HG03095 (cell line): ENCODE results near the gene GOLM1.
"Not testable (repeated sequence)": the region's sequence is repeated elsewhere in the genome, so short reads cannot be mapped to it uniquely, and the experiment has no call there.

Experiments used
- ATAC-seq: cut with Tn5 transposase; IDR thresholded peaks from one replicate; pipeline ENCODE4 v1.9.1; 2021; ENCODE audit warnings: moderate library complexity; ENCODE audit not compliant: unreplicated experiment

GOLM1 gene

DNA sequence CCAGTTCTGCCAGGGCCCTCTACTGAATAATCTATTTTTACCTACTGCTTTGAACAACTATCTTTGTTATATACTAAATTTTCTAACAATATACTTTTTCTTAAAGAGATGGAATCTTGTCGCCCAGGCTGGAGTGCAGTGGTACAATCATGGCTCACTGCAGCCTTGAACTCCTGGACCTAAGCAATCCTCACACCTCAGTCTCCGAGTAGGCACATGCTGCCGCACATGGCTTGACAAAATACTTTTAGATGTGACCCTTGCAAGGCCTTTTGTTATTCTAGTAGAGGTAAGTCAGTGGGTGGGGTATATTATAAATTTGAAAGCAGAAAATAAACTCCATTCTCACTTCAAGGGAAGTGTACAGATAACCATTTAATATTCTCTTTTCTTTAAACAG, 7.9 kb downstream of the GOLM1 start:
- ATAC-seq = no peak

DNA sequence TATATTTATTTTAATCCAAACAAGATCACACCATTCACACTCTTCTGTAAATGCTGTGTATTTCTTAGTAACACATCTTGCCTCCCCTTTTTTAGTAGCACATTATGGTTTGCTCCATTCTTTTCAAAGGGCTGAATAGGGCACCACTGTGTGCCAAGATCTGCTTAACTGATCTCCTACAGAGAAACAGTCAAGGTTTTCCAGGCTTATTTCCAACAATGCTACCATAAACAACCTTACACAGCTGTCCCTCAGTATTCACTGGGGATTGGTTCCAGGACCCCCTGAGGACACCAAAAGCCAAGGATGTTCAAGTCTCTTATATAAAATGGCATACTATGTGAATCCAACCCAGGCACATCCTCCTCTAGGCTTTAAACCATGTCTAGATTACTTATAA, 16.5 kb downstream of the GOLM1 start:
- ATAC-seq = no peak

DNA sequence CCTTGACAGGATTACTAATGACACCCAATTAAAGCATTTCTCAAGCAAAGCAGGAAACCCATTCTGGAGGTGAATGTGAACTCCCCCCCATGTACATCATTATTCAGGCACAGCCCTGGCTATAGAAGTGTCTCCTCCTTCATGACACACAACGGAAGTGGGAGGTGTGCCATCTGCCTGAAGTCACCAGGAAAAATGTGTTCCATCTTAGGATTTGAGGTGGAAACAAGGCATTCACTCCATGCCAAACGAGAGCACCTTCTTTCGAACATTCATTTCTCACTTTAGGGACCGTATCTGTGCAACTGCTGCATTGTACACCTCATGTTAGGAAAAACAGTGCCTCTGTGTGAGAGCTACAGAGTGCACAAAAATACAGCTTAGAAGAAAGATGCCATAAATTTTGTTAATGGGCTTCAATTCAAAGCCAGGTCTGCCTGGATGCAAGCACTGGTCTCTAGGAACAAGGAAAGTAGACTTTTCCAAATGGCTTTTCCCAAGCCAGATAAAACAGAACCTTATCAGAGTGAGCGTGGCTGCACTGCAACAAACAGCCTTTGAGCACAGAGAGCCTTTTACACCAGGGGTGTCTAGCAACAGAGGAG, 19.4 kb downstream of the GOLM1 start:
- ATAC-seq = no peak

DNA sequence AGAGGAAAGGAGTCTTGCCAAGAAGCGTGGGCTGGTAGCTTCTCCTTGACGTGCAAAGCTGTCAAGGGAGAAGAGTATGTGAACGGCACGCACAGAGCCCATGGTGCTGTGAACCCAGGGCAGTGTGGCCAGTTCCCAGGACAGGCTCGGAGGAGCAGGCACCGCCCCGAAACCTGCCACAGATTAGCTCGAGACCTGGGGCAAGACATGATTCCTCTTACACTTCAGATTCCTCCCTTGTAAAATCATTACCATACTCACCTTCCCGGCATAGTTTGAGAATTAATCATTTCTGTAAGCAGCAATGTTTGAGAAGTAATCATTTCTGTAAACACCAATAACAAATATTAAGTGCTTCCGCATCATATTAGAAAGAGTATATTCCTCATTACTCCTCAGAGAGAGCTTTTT, 19.9 kb downstream of the GOLM1 start:
- ATAC-seq = no peak

DNA sequence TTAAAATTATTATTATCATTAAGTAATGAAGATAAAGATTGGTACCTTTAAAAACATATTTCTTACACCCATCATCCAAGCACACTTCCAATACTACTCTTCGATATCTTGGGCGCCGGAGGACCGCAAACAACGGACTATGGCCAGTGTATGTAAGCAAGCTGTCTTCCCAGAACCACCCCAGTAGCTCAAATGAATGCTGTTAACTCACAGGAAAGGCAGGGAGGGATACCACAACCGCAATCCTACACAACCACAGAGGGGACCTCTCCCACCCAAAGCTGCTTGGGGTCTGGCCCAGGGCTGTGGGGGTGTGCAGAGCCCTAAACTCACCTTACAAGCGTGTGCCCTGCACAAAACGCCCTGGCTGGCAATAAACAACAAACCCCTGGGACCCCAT, 20.6 kb downstream of the GOLM1 start:
- ATAC-seq = no peak

DNA sequence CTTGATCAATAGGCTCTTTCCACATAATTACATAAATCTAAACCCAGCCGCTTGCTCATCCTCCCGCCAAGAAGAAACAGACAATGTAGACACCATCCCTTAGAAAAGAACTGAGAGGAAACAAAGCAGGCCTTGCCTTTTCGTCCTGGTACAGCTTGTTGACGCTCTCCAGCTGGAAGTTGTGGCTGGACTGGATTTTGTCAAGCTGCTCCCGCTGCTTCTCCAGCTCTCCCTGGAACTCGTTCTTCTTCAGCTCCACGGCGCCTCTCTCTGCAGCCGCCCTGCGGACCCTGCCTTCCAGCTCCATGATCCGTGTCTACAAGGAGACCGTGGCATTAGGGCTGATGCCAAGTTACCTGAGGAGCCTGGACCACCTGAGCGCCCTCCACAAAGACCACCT, 22.1 kb downstream of the GOLM1 start:
- no peak for ATAC-seq

DNA sequence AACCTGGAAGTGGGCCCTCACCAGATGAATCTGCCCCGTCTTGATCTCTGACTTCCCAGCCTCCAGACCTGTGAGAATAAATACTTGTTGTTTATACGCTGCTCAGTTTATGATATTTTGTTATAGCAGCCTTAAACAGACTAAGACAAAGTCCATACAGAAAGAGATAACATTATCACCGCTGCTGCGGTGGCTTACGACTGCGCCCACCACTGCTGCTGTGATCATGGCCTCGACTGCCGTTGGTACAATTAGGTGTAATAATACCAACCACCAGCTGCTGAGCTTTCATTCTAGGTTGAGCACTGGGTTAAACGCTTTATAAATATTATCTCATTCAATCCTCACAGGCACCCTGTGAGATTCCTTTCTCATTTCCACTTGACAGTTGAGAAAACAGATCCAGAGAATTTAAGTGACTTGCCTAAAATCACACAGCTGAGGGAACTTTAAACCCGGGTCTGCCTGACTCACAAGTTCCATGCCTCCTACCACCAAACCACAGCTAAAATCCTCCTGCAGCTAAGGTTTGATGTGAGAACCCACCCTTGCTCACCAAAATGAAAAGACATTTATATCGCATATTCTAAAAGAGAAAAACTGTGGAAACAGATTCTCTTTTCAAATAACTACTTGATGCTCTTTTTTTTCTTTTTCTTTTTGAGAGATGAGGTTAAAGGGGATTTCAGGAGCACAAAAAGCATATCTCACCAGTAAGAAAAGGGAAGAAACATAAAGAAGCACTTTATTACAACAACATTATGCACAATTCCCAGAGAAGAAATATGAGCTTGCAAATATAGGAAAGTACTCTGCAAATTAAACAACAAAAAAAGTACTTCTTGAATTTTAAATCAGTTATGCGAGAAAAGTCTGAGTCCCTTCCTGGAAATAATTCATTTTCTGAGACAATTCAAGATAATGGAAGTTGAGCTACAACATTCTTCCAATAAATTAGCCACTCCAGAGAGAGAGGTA, 23.9 kb downstream of the GOLM1 start:
- ATAC-seq = no peak

DNA sequence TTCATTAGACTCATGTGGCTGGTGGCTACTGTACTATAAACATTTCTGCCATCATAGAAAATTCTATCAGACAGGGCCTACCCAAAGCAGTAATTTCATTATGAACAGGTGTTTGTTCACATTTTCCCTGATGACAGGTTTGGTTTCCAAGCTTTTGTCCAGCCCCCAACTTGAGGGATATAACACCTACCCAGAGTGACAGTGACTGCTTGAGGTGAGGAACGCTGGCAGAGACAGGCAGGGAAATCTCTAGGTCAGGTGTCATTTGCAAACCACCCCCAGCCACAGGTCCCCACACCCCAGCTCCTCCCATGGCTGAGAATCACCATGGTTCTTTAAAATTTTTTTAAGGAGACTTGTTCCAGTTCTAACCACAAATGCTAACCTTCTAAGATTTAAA, 25.5 kb downstream of the GOLM1 start:
- no peak for ATAC-seq

DNA sequence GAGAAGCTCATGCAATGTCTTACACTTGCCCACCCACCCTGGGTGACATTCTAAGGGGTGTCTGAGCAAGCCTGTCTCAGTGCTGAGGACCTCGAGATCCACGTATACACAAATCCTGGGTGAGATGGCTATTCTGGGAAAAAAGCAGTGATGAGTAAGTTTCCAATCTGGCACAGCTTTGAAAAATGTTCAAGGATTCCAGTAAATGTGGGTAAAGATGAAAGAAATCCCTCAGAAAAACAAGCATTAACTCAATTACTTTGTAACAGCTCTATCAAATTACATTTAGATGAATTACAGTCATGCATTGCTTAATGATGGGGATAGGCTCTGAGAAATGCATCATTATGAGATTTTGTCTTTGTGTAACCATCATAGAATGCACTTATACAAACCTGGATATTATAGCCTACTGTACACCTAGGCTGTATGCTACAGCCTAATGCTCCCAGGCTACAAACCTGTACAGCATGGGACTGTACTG, 26.9 kb downstream of the GOLM1 start:
- no peak for ATAC-seq

DNA sequence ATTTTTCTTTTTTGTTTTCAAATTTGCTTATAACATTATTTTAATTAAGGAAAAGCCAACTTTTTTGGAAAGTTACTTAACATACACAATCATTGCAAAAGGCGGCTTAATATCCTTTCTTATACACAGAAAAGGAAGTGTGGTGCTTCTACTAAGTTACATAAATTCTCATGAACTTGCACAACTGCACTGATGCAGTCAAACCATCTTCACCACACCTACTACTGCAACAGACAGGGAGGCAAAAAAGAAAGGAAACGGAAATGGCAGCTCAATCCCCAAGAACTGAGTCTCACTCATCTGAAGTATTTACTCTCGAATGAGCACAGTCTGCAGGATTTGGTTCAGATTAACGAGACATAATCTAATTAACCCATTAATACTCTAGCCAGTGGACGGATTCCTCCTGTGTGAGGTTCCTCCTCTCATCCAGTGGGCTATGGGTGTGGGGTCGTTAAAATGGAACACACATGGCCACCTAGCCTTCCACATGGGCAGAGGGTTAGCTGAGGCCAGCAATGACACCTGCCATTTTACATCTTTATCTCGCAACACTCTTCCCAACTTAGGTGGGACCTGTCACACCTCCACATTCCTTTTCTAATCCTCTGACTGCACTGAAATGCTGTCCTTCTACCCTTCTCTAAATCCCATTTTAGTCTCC, 30.0 kb downstream of the GOLM1 start:
- no peak for ATAC-seq

DNA sequence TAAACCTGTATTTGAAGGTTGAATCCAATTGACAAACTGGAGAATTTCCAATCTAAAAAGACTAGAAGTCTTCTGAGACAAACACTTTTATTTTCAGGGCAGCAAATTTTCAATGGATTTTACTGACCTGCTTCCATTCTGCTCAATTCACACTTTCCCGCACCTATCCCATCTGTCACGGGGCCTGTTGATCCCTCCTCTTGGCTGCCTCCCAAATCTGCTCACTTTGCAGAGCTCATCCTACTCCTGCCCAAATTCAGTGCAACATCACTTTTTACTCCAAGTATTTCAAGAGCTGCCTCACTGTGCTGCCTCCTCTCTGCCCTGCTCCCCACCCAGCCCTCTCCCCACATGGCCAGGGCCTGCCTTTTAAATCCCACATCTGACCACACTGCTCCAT, 35.1 kb downstream of the GOLM1 start:
- ATAC-seq = no peak

DNA sequence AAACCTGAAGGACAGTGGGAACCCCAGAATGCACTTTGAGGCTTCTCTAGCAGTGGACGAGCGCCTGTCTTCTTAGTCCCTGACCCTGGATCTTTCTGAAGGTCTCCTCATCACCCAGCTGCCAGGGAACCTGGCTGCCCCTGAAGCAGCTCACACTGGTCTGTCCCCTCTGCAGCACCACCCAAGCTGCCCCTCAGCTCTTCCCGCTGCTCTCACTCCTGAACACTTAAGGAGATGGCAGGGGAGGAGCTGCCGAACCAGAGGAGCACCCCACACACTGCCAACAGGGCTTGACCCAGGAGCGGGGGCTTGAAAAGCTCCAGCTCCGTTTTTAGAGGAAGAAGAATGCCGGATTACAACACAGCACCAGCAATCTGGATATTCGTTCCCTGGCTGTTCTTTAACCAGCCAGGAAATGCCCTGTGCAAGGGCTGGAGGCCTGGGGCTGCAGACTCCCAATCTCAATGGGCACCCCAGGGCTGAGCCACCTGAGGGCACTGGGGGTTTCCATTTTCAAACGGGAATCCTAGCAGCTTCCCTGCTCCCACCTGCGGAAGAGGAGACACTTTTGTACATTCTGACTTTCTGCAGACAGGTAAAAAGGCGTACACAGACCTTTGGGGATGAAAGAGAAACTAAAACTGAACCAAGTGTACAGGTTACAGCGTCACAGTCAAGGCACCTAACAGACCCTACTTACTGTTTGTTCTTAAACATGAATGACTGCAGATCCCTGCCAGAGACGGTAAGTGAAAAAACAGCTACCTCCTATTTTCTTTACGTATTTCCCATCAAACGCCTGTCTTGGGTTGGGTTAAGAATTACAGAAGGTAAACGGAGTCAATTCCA, 36.3 kb downstream of the GOLM1 start:
- no peak for ATAC-seq

DNA sequence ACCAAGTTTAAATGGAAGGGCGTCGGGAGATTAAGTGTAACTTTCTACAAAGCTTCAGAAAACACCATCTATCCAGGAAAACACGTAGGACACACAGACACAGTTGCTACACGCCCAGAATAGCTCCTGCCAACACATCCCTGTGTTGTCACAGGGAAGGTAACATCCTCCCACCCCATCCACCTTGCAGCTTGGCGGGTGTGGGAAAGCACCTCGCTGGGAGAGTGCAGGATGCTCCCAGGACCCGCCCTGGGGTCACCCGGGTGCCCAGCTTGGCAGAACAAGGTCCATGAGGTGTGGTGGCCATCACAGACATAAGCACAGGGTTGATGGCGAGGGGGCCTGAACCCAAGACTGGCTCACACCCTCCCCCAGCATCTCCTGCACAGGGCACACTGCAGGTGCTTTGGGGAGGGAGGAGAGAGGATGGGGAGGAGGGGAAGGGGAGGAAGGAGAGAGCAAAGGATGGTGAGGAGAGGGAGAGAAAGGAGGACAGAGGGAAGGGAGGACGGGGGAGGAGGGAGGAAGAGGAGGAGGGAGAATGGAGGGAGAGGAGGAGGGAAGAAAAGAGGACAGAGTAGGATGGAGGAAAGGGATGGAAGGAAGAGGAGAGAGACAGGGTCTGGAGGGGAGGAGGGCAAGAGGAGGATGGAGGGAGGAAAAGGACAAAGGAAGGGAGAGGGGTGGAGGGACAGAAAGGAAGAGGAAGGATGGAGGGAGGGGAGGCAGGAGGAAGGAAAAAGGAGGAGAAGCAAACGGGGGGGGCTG, 37.2 kb downstream of the GOLM1 start:
- ATAC-seq = no peak

DNA sequence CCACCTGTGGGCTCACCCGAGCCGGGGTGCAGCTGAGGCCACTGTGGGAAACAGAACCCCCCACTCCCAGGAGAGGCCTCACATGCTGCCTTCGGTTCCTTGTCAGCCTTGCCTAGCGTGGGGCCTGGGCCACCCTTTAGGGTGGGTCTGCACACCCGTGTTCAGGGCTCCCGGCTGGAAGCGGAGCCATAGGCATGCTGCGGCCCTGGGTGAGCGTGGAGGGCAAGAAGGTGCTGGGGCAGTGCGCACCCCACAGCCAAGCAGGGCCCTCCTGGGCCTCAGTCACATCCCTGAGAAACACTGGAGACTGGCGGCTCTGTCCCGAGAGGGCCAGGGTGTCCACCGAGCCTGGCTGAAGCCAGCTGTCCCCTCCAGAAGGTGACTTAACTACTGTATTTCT, 41.9 kb downstream of the GOLM1 start:
- no peak for ATAC-seq

DNA sequence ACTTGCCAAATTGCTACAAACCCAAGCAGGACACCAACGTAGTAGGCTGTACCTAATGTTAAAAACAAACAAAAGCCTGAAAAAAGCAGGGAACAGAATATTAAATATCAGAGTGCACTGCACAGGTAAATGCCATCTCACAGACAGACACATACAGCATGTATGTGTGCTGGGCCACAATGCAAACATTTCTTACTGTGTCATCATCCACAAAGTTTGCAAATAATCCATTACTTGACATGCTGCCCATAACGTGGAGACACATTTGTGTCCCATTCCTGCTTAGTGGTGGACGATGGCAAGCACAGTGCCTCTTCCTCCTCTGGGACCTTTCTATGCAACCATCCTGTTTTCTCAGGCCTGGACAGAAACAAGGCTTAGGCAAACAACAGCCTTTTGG, 44.7 kb downstream of the GOLM1 start:
- ATAC-seq = no peak

DNA sequence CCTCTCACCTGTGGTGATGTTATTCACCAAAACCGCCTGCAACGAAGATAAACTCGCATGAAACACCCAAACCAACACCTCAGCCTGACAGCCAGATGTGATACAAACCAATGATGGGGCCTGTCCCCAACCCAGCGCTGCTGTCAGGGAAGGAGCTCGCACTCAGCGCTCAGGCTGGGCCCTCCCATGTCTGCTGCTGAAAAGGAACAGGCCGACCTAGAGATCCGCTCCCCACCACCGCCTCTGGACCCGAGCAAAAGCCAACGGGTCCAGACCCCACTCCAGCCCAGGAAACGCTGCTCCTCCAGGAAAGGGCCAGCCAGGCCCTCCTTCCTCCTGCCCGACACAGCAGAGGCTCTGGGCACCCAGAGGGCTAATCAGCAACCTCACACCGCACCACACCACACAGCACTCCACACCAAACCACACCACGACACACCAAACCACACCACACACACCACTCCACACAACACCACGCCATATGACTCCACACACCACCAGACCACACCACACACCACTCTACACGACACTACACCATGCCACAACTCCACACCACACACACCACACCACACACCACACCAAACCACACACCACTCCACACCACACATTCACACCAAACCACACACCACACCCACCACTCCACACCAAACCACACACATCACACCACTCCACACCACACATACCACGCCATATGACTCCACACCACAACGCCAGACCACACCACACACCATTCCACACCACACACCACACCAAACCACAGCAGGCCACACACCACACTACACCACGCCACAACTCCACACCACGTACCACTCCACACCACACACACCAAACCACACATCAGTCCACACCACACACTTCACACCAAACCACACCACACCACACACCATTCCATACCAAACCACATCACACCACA, 46.5 kb downstream of the GOLM1 start:
- no peak for ATAC-seq

DNA sequence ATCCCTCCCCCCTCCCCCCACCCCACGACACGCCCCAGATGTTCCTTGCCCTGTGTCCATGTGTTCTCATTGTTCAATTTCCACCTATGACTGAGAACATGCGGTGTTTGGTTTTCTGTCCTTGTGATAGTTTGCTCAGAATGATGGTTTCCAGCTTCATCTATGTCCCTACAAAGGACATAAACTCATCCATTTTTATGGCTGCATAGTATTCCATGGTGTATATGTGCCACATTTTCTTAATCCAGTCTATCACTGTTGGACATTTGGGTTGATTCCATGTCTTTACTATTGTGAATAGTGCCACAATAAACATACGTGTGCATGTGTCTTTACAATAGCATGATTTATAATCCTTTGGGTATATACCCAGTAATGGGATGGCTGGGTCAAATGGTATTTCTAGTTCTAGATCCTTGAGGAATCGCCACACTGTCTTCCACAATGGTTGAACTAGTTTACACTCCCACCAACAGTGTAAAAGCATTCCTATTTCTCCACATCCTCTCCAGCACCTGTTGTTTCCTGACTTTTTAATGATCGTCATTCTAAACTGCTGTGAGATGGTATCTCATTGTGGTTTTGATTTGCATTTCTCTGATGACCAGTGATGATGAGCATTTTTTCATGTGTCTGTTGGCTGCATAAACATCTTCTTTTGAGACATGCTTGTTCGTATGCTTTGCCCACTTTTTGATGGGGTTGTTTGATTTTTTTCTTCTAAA, 51.2 kb downstream of the GOLM1 start:
- ATAC-seq = not testable (repeated sequence)

DNA sequence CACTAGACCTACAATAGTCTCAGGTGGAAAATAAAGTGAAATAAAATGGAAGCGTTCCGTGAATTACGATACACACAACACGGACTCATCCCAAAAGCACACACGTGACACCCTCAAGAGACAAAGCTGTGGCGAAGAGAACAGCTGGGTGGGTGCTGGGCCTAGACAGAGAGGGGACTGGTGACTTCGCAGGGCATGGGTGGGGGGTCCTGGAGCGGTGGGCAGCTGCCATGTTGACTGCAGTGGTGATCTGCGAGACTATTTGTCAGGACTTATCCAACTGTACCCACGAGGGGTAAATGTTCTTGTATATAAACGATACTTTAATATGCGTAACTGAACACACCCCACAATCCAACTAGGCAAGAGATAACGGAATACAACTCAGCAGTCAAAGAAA, 52.0 kb downstream of the GOLM1 start:
- no peak for ATAC-seq
